Epithelial cell of esophagus (primary cell): ENCODE results near the gene MBD4.

ENCODE experiments used
- DNase-seq: peaks from one replicate; pipeline ENCODE4 v3.0.0; 2010; ENCODE audit warnings: low read depth
- H3K4me3 ChIP-seq: 2 replicates; pipeline ENCODE4 v1.5.1; 2011; ENCODE audit warnings: mild to moderate bottlenecking, low read length, control low read depth
- CTCF ChIP-seq: IDR thresholded peaks from 2 replicates; pipeline ENCODE4 v1.5.1; 2011; ENCODE audit warnings: low read depth, mild to moderate bottlenecking, low read length, control low read depth, inconsistent platforms; ENCODE audit not compliant: insufficient read depth; ENCODE audit errors: missing control alignments

The MBD4 gene

DNA sequence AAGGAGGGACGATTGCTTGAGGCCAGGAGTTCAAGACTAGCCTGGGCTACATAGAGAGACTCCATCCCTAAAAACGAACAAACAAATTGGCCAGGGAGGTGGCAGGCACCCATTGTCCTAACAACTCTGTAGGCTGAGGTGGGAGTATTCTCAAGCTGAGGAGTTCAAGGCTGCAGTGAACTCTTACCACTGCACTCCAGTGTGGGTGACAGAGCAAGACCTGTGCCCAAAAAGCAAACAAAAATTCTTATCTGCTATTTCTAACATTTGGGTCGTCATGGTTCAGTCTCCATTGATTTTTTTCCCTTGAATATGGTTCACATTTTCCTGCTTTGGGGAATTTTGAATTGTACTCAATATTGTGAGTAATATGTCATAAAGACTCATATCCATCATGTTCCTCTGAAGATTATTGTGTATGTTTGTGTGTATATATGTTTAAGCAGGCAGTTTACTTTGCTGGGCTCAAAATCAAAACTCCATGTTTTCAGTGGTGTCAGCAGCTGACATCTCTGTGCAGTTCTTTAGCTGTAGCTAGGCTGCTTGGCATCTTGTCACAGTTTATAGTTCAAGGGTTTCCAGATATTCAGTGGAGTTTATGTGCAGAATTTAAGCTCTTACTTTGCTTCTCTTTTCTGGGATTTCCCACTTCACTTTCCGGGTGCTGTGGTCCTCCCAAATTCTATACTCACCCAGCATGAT is 33.5 kb upstream of the MBD4 start:
- H3K4me3 ChIP-seq = no peak overlapping the region
- DNase-seq = no peak
- no peak for TF ChIP-seq CTCF

DNA sequence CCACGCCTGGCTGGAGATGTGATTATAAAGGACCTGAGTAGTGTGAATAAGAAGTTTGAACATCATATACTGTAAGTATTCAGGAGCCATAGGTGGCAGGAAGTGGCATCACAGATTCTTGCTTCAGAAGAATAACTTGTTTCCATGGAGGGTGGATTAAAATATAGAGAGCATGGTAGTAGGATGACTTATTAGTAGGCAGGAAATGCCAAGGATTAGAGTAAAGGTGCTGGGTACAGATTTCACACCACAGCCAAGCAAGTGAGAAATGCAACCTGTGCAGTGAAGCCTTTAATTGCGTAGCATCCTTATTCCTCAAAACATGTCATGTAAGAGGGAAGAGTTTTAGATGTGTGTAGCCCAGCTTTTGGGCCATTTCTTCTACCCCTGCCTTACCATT is 31.1 kb upstream of the MBD4 start:
- DNase-seq = peak; percentile 56
- no peak overlapping the region for H3K4me3 ChIP-seq
- TF ChIP-seq CTCF = no peak

DNA sequence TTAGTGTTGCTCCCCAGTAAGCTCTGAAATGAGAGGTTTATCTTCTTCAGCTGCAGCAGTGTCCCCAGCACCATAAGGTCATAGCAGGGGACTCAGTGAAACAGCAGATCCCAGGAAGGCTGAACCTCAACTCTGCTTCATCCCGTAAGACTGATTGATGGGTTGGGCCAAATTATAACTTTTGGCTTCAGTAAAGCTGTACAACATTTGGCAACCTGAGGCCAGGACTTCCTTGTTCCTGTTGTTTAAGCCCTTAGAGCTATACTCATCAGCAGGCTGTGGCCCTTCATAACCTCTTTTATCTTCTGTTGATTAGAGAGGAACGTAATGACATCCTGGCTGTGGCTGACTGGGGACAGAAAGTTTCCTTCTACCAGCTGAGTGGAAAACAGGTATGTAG is 29.3 kb upstream of the MBD4 start:
- H3K4me3 ChIP-seq = no peak overlapping the region
- no peak for TF ChIP-seq CTCF
- no peak for DNase-seq

DNA sequence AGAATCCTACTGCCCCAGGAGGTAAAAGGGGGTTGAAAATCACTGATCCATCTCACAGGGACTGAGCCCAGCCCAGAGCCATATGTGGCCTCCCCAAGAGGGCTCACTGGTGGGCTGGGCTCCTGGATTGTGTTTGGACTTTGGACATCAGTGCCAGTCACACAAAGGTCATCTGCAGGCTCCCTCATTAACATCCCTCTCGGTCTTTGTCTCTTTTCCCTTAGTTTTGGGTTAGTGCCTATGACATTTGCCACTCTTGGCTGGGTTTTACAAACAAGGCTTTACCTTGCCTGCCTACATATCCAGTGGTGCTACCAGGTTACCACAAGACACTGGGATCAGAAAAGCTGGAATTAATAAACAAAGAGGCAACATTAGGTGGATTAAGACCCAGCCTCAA is 28.2 kb upstream of the MBD4 start:
- no peak overlapping the region for H3K4me3 ChIP-seq
- no peak for TF ChIP-seq CTCF
- no peak for DNase-seq

DNA sequence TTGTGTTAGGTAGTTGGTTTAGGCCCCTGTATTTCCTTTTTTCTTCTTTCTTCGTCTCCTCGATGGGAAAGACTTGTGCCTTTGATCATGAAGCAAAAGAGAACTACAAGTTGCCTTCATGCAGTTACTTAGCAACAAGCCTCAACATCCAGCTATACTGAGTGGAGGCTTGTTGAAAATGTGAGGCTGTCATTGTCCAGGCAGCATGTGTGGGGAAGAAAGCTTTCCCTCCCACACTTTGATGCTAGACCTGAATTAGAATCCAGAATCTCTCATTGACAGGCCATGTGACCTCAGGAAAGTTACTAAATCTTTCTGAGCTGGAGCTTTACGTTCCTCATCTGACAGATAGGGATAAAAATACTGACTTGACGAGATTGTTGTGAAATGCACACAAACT is 24.0 kb upstream of the MBD4 start:
- no peak for DNase-seq
- H3K4me3 ChIP-seq = no peak overlapping the region
- TF ChIP-seq CTCF = no peak

GRCh38 chr3:129463094-129463493 is 23.3 kb upstream of the MBD4 start:
- no peak overlapping the region for H3K4me3 ChIP-seq
- DNase-seq = no peak
- TF ChIP-seq CTCF = no peak

GRCh38 chr3:129462361-129462968 is 22.7 kb upstream of the MBD4 start:
- H3K4me3 ChIP-seq = no peak overlapping the region
- no peak for DNase-seq
- TF ChIP-seq CTCF = no peak
